ENCODE measurements around the gene CCSER1. TPM values are rescaled to one million over a fixed set of nuclear protein-coding genes. Genes with fewer than 3 reads are reported as not detected.
"Not testable (repeated sequence)": the region's sequence is repeated elsewhere in the genome, so short reads cannot be mapped to it uniquely, and the experiment has no call there.

Gene CCSER1
- total RNA-seq, 1 donor from 2014 or later = 94.5 TPM

GRCh38 chr4:91359041-91360031 lies 1232.1 kb downstream of the CCSER1 start:
- no peak for DNase-seq (ENCODE audit: low spot score)

DNA sequence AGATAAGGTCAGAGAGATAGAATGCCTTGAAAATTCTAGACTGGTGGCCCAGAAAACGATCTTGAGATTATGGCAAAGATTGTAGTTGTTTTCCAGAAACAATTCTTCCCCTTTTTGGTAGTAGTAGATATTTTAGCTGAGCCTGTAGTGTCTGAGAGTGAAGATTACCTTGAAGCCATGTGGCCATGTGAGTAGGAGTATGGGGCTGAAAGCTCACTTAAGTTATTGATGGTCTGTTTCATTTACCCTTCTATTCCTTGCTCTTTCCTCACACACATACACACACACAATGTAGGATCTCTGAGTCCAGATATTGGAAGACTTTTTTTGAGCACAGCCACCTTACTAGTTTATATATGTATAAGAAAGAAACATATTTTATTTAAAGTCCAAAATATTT lies 1234.9 kb downstream of the CCSER1 start:
- DNase-seq (ENCODE audit: low spot score) = no peak

GRCh38 chr4:91366554-91366953 lies 1239.4 kb downstream of the CCSER1 start:
- DNase-seq (ENCODE audit: low spot score) = no peak

GRCh38 chr4:91369116-91369515 lies 1241.9 kb downstream of the CCSER1 start:
- DNase-seq (ENCODE audit: low spot score) = no peak

GRCh38 chr4:91373546-91373945 lies 1246.4 kb downstream of the CCSER1 start:
- DNase-seq (ENCODE audit: low spot score) = no peak

DNA sequence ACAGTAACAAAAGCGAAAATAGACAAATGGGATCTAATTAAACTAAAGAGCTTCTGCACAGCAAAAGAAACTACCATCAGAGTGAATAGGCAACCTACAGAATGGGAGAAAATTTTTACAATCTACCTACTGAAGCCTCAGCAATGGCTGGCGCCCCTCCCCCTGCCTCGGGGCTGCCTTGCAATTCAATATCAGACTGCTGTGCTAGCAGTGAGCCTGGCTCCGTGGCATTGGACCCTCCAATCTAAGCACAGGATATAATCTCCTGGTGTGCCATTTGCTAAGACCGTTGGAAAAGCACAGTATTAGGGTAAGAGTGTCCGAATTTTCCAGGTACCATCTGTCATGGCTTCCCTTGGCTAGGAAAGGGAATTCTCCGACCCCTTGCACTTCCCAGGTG lies 1278.2 kb downstream of the CCSER1 start:
- not testable (repeated sequence) for DNase-seq (ENCODE audit: low spot score)

- no peak for DNase-seq (ENCODE audit: low spot score)
Measured at GRCh38 chr4:91422011-91422410, 1294.8 kb downstream of the CCSER1 start.

GRCh38 chr4:91426725-91427124 lies 1299.5 kb downstream of the CCSER1 start:
- DNase-seq (ENCODE audit: low spot score) = no peak

GRCh38 chr4:91427171-91427570 lies 1300.0 kb downstream of the CCSER1 start:
- DNase-seq (ENCODE audit: low spot score) = no peak

DNA sequence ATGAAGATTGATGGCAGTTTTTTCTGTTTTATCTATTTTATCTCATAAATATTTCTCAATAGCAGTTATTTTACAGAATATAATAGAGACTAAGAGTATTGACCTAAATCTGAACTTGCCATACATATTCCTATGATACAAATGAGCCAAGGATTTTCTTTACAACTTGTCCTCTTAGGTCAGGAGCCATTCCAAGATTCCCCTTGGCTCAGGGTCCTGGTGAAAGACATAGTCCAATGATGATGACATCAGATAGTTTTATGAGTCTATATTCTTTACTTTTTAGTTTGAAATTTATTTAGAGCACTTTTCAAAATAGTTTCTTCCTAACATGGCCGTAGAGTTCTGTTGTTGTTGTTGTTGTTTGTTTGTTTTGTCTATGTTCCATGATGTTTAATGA lies 1307.4 kb downstream of the CCSER1 start:
- no peak for DNase-seq (ENCODE audit: low spot score)

GRCh38 chr4:91436556-91436955 lies 1309.4 kb downstream of the CCSER1 start:
- no peak for DNase-seq (ENCODE audit: low spot score)

DNA sequence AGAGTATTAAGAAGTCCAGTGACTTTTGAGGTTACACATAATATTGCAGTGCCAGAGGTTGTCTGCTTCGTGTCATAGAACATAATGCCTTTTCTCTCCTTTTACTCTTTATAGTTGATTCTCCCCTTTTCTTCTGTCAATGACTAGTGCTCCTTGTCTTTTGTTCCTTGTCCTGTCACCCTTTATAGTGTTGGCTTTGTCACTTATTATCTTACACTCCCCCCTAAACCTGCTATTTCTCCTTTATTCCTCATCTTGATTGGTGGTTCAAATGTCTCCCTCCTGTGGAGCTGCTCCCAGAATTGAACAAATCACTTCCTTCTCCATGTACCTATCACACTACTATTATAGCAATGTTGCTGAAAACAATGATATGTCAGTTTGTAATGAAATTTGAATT lies 1320.0 kb downstream of the CCSER1 start:
- DNase-seq (ENCODE audit: low spot score) = no peak

- no peak for DNase-seq (ENCODE audit: low spot score)
Measured at GRCh38 chr4:91448668-91449330, 1321.6 kb downstream of the CCSER1 start.

GRCh38 chr4:91454111-91454510 lies 1326.9 kb downstream of the CCSER1 start:
- DNase-seq (ENCODE audit: low spot score) = no peak

DNA sequence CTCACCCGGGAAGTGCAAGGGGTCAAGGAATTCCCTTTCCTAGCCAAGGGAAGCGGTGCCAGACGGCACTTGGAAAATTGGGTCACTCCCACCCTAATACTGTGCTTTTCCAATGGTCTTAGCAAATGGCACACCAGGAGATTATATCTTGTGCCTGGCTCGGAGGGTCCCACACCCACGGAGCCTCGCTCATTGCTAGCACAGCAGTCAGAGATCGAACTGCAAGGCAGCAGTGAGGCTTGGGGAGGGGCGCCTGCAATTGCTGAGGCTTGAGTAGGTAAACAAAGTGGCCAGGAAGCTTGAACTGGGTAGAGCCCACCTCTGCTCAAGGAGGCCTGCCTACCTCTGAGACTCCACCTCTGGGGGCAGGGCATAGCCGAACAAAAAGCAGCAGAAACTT lies 1335.4 kb downstream of the CCSER1 start:
- not testable (repeated sequence) for DNase-seq (ENCODE audit: low spot score)

DNA sequence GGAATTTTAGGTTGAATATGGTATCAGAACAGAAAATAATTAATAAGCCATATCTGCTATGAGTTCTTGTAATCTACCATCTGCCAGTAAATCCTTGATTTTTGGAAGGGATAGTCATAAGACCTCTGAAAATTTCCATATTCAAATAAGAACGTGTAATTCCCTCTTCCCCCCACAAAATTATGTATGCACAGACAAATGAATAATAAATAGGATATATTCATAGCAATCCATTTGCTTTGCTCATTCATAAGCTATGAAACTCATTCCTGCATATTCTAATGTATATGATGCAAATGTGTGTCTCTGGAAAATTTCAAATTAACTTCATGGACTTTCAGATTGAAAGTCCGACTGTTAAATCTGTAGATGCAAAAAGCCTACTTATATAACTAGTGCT lies 1343.5 kb downstream of the CCSER1 start:
- DNase-seq (ENCODE audit: low spot score) = no peak

GRCh38 chr4:91471280-91471679 lies 1344.1 kb downstream of the CCSER1 start:
- no peak for DNase-seq (ENCODE audit: low spot score)

- no peak for DNase-seq (ENCODE audit: low spot score)
Measured at GRCh38 chr4:91472046-91472445, 1344.9 kb downstream of the CCSER1 start.

DNA sequence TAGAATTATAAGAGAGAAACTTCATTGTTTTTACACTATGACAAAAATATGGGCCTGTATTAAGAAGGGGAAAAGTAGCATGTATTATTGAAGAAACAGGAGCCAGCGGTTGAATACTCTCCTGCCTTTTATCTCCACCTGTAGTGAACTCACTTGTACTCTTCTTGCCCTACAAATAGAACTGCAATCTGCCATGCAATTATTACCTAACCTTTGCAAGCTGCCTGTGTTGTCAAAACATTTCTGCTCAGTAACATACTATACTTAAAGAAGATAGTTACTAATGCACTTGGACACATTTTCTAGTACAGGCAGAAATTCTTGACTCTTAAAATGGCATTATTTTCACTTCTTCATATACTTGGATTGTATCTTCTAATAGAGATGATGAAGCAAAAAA lies 1358.2 kb downstream of the CCSER1 start:
- no peak for DNase-seq (ENCODE audit: low spot score)

DNA sequence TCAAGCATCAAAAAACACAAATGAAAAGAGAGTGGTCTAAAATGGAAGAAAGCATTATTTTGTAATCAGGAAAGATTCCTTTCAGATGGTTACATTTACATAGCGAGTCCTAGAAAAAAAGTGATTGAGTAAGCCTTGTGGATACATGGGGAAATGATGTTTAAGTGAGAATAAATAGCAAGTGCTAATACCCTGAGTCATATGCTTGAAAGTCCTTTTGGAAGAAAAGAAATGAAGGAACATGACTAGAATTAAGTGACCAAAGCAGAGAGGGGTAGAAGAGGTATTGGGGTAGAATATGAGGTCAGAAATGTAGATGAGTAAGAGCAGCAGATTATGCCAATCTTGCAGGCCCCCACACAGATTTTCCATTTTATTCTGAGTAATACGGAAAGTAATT lies 1361.8 kb downstream of the CCSER1 start:
- no peak for DNase-seq (ENCODE audit: low spot score)

DNA sequence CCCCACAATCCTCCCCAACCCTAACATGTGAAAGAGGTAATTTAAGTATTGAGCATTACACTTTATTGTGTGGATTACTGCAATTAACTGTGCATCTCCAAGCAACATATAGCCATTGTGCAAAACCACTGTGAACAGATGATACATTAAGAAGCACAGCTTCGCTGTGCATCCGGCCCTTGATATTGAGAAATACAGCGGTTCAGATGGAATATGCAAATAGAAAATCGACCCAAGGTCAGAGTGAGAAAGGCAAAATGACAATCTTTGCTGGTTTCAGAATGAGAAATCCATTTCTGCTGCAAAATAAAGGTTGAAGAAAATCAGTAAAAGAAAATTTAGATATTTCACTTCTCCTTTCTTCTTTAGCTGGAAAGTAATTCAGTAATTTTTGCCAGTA lies 1370.7 kb downstream of the CCSER1 start:
- DNase-seq (ENCODE audit: low spot score) = no peak

GRCh38 chr4:91502365-91502764 lies 1375.2 kb downstream of the CCSER1 start:
- DNase-seq (ENCODE audit: low spot score) = no peak

- DNase-seq (ENCODE audit: low spot score) = no peak
Measured at GRCh38 chr4:91513326-91513725, 1386.1 kb downstream of the CCSER1 start.

All from ureter (tissue), 1 donor.